T-helper 1 cell (primary cell): Measurements from ENCODE around the gene ACSS2.

Source experiments
- DNase-seq, 5 donors: peaks; one replicate each; pipeline ENCODE4 v3.0.0-alpha.2; 2012 to 2020

ACSS2 gene

GRCh38 chr20:34949120-34949519 lies 72.7 kb downstream of the ACSS2 start:
- DNase-seq, result no peak

- no peak for DNase-seq
These were observed 74.8 kb downstream of the ACSS2 start for GRCh38 chr20:34951252-34951651.

- no peak for DNase-seq
These were observed 75.2 kb downstream of the ACSS2 start for GRCh38 chr20:34951652-34952051.

GRCh38 chr20:34952671-34953070 lies 76.3 kb downstream of the ACSS2 start:
- DNase-seq, result no peak

- DNase-seq, result no peak
These were observed 77.5 kb downstream of the ACSS2 start for GRCh38 chr20:34953960-34954359.

GRCh38 chr20:34954904-34955230 lies 78.5 kb downstream of the ACSS2 start:
- DNase-seq, result no peak

- peak; percentile 91 to 97 (median 95) for DNase-seq
These were observed 79.0 kb downstream of the ACSS2 start, which contains the start of the genes GSS and MYH7B for GRCh38 chr20:34955231-34956040. TSS of gene GSS (minus strand) at chr20:34955806. CDS start at chr20:34951852, 3,954 bp downstream. TSS of gene MYH7B (plus strand) at chr20:34955868. CDS start at chr20:34978006, 22,138 bp downstream.

GRCh38 chr20:34956041-34956458 lies 79.6 kb downstream of the ACSS2 start:
- no peak for DNase-seq

- no peak for DNase-seq
These were observed 80.5 kb downstream of the ACSS2 start for GRCh38 chr20:34956751-34957472.

- DNase-seq, result no peak
These were observed 88.1 kb downstream of the ACSS2 start for GRCh38 chr20:34964486-34964885.

GRCh38 chr20:34965051-34965450 lies 88.6 kb downstream of the ACSS2 start:
- DNase-seq, result no peak

- no peak for DNase-seq
These were observed 91.0 kb downstream of the ACSS2 start for GRCh38 chr20:34967421-34967820.

GRCh38 chr20:34968042-34968775 lies 91.8 kb downstream of the ACSS2 start:
- DNase-seq, result no peak

- no peak for DNase-seq
These were observed 93.9 kb downstream of the ACSS2 start for GRCh38 chr20:34970193-34970840.

GRCh38 chr20:34970846-34971560 lies 94.6 kb downstream of the ACSS2 start:
- no peak for DNase-seq

- no peak for DNase-seq
These were observed 95.3 kb downstream of the ACSS2 start for GRCh38 chr20:34971561-34972235.

GRCh38 chr20:34974246-34974645 lies 97.8 kb downstream of the ACSS2 start:
- no peak for DNase-seq

GRCh38 chr20:34976286-34976685 lies 99.9 kb downstream of the ACSS2 start:
- DNase-seq, result no peak
